Inferior parietal cortex (tissue), 1 donor: Measurements from ENCODE around the gene TRIM44.
A peak's percentile ranks its signal among the peaks of the same experiment; 100 is the strongest.

ENCODE experiments used
- DNase-seq: peaks from one replicate; pipeline ENCODE4 v3.0.0-alpha.2; 2016; ENCODE audit errors: extremely low spot score

The TRIM44 gene, protein sequence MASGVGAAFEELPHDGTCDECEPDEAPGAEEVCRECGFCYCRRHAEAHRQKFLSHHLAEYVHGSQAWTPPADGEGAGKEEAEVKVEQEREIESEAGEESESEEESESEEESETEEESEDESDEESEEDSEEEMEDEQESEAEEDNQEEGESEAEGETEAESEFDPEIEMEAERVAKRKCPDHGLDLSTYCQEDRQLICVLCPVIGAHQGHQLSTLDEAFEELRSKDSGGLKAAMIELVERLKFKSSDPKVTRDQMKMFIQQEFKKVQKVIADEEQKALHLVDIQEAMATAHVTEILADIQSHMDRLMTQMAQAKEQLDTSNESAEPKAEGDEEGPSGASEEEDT

GRCh38 chr11:35662649-35663407 is at the start of gene TRIM44:
TSS of gene TRIM44 (plus strand) at chr11:35662775. CDS start at chr11:35663112, 337 bp downstream.
- DNase-seq, result peak; percentile 54

DNA sequence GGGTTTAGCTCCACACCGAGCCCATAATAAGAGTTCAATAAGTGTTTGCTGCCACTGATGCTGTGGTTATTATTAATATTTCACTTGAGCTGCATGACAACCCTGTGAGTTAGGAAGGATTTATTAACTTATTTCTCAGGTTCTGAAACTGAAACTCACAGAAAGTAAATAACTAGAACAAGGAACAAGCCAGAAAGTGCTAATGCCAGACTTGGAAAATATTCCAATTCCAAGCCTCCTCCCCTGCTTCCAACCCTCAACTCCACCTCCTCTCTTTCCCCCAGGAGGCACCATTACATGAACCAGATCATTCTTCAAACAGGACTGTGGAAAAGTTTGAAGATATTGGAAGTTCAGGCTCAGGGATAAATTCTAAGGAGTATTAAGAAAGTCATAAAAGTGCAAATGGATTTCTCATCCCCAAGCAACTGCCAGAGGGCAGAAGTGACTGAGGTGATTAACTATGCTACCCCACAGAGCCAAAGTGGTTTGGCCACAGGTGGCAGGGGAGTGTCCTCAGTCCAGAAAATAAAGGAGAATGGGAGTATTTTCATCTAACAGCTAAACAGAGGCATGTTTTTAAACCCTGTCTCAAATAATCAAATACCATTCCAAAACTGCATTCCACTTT is 47.5 kb upstream of the TRIM44 start:
- no peak for DNase-seq

- DNase-seq, result peak; percentile 82
These were observed 46.4 kb upstream of the TRIM44 start for GRCh38 chr11:35615921-35616900.

DNA sequence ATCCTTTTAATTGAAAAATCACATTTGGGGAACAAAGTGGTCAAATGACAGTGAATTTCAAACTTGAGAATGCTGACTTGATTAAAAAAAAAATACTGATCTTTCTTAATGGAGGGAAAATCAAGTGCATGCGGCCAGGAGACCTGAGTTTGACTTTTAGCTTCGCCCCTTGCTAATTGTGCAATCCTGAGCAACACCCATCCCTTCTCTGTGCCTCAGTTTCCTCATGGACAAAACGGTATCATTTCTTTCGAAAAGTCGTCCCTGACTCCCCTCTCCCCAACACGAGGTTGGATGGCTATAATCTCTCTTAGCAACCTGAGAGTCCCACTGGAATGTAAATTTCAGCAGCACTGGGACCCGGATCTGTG is 45.3 kb upstream of the TRIM44 start:
- no peak for DNase-seq

DNA sequence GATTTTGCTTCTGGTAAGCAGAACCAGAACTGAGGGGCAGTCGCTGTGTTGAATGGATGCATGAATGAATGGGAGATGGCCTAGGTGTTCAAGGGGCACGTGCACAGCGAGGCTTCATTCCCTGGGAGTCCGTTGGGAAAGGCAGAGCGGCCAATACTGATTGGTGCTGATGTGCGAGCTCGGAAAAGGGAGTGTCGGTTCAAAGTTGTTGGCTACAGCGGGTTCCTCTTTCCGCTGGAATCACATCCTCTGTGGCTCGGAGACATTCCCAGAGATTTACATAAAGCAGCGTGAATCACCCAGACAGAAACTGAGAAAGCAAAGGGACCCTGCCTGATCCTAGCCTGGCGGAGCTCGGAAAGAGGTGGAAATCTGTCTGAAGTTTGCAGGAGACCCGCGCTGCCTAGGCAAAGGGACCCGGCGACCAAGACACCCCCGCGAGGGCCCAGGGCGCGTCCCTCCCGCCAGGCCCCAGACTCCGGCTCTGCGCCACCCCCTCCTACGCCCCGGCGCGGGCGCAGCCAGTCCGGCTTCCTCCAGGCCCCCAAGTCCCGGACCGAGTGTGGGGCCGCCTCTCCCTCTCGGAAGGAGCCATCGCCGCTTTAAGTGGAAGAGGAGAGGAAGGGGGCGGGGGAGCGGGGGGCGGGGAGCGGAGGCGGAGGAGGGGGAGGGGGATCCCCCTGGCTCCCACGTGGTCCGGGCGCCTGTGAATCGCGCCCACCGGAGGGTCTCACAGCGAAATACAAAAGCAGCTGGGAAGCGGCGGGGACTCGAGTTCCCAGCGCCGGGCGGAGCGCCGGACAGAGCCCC is 44.7 kb upstream of the TRIM44 start, which contains the start of gene FJX1:
Gene FJX1, plus strand, starts transcription at position 774 of the 810 bp plus-strand sequence. CDS start 177 bp downstream, outside the sequence.
- peak; percentile 39 for DNase-seq

- DNase-seq, result no peak
These were observed 44.0 kb upstream of the TRIM44 start for GRCh38 chr11:35618497-35619115.

DNA sequence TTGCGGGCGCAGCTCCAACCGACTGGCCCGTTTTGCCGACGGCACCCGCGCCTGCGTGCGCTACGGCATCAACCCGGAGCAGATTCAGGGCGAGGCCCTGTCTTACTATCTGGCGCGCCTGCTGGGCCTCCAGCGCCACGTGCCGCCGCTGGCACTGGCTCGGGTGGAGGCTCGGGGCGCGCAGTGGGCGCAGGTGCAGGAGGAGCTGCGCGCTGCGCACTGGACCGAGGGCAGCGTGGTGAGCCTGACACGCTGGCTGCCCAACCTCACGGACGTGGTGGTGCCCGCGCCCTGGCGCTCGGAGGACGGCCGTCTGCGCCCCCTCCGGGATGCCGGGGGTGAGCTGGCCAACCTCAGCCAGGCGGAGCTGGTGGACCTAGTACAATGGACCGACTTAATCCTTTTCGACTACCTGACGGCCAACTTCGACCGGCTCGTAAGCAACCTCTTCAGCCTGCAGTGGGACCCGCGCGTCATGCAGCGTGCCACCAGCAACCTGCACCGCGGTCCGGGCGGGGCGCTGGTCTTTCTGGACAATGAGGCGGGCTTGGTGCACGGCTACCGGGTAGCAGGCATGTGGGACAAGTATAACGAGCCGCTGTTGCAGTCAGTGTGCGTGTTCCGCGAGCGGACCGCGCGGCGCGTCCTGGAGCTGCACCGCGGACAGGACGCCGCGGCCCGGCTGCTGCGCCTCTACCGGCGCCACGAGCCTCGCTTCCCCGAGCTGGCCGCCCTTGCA is 43.3 kb upstream of the TRIM44 start:
- peak; percentile 21 for DNase-seq

- peak; percentile 13 for DNase-seq
These were observed 42.5 kb upstream of the TRIM44 start for GRCh38 chr11:35619855-35620640.

DNA sequence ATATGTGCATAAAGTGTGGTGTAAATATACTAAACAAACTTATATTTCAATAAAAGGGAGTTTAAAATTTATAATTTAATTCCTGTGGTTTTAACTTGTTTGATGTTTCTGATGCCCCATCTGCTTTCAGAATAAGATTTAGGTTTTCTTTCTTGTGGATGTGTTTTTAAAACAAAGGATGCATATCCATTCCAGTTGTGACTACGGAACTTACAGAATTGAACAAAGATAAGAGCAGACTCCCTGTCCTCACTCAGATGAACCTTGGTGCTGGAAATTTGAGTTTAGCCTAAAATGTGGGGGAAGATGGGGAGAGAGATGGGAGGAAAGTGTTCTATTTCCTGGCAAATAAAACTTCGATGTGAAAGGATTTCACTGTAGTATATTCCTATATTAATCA is 41.8 kb upstream of the TRIM44 start:
- peak; percentile 9 for DNase-seq

GRCh38 chr11:35621620-35622019 is 41.0 kb upstream of the TRIM44 start:
- no peak for DNase-seq

DNA sequence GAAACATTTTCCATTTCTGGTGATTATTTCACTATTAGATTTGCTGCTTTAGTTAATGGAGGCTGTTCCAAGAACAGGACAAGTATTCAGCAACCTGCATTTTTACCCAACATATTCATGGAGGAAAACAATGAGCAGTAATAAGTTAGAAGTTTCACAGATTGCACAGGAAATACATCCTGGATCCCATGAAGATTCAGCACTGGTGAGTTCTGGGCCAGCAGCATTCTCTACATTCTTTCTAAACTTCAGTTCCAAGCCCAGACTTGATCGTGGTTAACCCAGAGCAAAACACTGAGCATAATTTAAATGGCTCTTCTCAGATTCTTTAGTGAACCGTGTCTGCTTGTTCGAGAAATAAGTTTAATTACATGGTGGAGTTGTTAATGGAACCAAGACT is 40.5 kb upstream of the TRIM44 start:
- DNase-seq, result no peak

GRCh38 chr11:35623621-35624168 is 38.9 kb upstream of the TRIM44 start:
- no peak for DNase-seq

- no peak for DNase-seq
These were observed 38.3 kb upstream of the TRIM44 start for GRCh38 chr11:35624316-35624715.

GRCh38 chr11:35624781-35625180 is 37.8 kb upstream of the TRIM44 start:
- no peak for DNase-seq

- no peak for DNase-seq
These were observed 36.1 kb upstream of the TRIM44 start for GRCh38 chr11:35626501-35626900.

DNA sequence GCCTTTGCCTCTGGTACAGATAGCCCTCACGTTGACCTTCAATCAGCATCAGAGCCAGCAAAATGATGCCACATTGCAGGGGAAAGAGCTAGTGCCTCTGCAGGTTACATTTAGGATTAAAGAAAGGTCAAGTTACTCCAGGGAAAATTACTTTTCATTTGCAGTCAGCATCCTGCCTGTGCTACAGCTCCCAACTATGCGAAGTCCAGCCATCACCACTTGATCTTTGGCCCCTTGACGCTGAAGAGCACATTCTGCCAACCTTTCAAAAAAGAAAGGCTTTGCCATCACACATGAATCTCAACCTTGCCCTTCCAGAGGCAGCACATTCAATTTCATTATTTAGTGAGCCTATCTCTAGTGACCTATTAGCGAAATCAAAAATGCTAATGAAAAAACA is 33.1 kb upstream of the TRIM44 start:
- DNase-seq, result no peak

DNA sequence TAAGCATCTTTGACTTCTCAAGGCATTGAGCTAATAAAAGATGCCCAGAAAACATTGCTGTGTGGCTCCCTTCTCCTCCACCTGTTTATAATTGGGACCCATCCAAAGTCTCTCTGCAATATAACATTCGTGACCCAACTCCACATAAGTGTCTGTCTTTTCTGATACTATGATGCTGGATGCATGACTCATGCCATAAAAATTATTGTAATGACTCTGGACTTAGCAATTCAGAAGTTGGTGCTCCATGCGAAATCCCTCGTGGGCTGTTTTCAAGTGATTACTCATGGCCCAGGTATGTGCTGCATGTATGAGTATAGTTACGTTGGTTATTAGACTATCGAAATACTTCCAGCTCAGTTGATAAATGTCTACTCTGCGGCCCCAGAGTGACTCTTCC is 32.7 kb upstream of the TRIM44 start:
- DNase-seq, result no peak

- DNase-seq, result no peak
These were observed 30.7 kb upstream of the TRIM44 start for GRCh38 chr11:35631891-35632290.
